CD14-positive monocyte (primary cell): ENCODE measurements around the gene PRXL2B. TPM values are rescaled to one million over a fixed set of nuclear protein-coding genes. Genes with fewer than 3 reads are reported as not detected.

Source experiments
- DNase-seq, 3 donors: peaks; one replicate each; pipeline ENCODE4 v3.0.0-alpha.2; 2011 to 2022
- H2AFZ ChIP-seq: 2 replicates; pipeline ENCODE4 v1.6.0; 2012; ENCODE audit warnings: mild to moderate bottlenecking, low read depth, low read length, inconsistent platforms; ENCODE audit not compliant: insufficient read depth, poor library complexity, severe bottlenecking
- H3K27ac ChIP-seq, 2 donors: 1 replicate in 1 of 2; 2 replicates in 1 of 2; pipeline ENCODE4 v1.5.1; 2012 to 2013; ENCODE audit warnings: low read length in 2 of 2, control low read depth in 1 of 2, inconsistent platforms in 1 of 2, low read depth in 1 of 2, mild to moderate bottlenecking in 1 of 2
- H3K27me3 ChIP-seq, 2 donors: one replicate each; pipeline versions ENCODE4 v1.6.0 to v1.6.1; 2011 to 2013; ENCODE audit warnings: low read length in 2 of 2; ENCODE audit not compliant: control insufficient read depth in 2 of 2, insufficient read depth in 2 of 2
- H3K36me3 ChIP-seq, 2 donors: replicated peaks in 1 of 2; 1 replicate in 1 of 2; 2 replicates in 1 of 2; pipeline versions ENCODE4 v1.5.1 to v1.6.1; 2012 to 2013; ENCODE audit warnings: low read length in 2 of 2, control low read depth in 1 of 2, inconsistent platforms in 1 of 2, mild to moderate bottlenecking in 1 of 2; ENCODE audit not compliant: insufficient read depth in 2 of 2, control insufficient read depth in 1 of 2
- H3K4me1 ChIP-seq, 2 donors: 1 replicate in 1 of 2; 2 replicates in 1 of 2; pipeline versions ENCODE4 v1.5.1 to v1.6.1; 2012 to 2013; ENCODE audit warnings: low read length in 2 of 2, control low read depth in 1 of 2, inconsistent platforms in 1 of 2, mild to moderate bottlenecking in 1 of 2, moderate library complexity in 1 of 2; ENCODE audit not compliant: insufficient read depth in 2 of 2, control insufficient read depth in 1 of 2
- H3K4me2 ChIP-seq: replicated peaks from 2 replicates; pipeline ENCODE3; 2012; ENCODE audit warnings: low read length, moderate library complexity, mild to moderate bottlenecking; ENCODE audit not compliant: poor library complexity, severe bottlenecking; ENCODE audit errors: extremely low read depth
- H3K4me3 ChIP-seq, 3 experiments: fragments of 200-600 bp in 1 of 3; sonication (generic) in 1 of 3; replicated peaks in 1 of 3; 1 replicate in 2 of 3; 2 replicates in 1 of 3; pipeline ENCODE4 v1.5.1; 2011 to 2013; ENCODE audit warnings: low read length in 3 of 3, mild to moderate bottlenecking in 3 of 3, control low read depth in 2 of 3, low read depth in 2 of 3, inconsistent platforms in 1 of 3, moderate library complexity in 1 of 3
- H3K79me2 ChIP-seq: 2 replicates; pipeline ENCODE4 v1.6.0; 2012; ENCODE audit warnings: mild to moderate bottlenecking, control low read depth, inconsistent platforms, low read length, moderate library complexity; ENCODE audit not compliant: insufficient read depth
- H3K9ac ChIP-seq: 2 replicates; pipeline ENCODE4 v1.6.0; 2017; ENCODE audit warnings: low read length, mild to moderate bottlenecking; ENCODE audit not compliant: insufficient read depth, poor library complexity, severe bottlenecking
- H3K9me3 ChIP-seq, 2 donors: replicated peaks in 1 of 2; 1 replicate in 1 of 2; 2 replicates in 1 of 2; pipeline versions ENCODE4 v1.5.1 to v1.6.1; 2012 to 2013; ENCODE audit warnings: low read length in 2 of 2, control low read depth in 1 of 2; ENCODE audit not compliant: control insufficient read depth in 1 of 2, insufficient read depth in 1 of 2
- H4K20me1 ChIP-seq: 2 replicates; pipeline ENCODE4 v1.6.0; 2012; ENCODE audit warnings: mild to moderate bottlenecking, low read length, control low read depth, moderate library complexity; ENCODE audit not compliant: insufficient read depth
- H3K27ac Mint-ChIP-seq, 7 donors: one replicate each; pipeline ENCODE4 v1.8.0; 2020; ENCODE audit warnings: mild to moderate bottlenecking in 7 of 7, mixed read lengths in 7 of 7, moderate library complexity in 6 of 7, inconsistent platforms in 2 of 7
- H3K27me3 Mint-ChIP-seq, 3 donors: one replicate each; pipeline ENCODE4 v1.8.0; 2021 to 2022; ENCODE audit warnings: low read depth in 3 of 3, mild to moderate bottlenecking in 3 of 3, mixed read lengths in 3 of 3, moderate library complexity in 3 of 3, inconsistent platforms in 1 of 3
- H3K36me3 Mint-ChIP-seq, 2 donors: one replicate each; pipeline ENCODE4 v1.8.0; 2020; ENCODE audit warnings: mixed read lengths in 2 of 2, inconsistent platforms in 1 of 2, mild to moderate bottlenecking in 1 of 2
- H3K4me1 Mint-ChIP-seq: one replicate; pipeline ENCODE4 v1.8.0; 2020; ENCODE audit warnings: mild to moderate bottlenecking, mixed read lengths
- H3K4me3 Mint-ChIP-seq, 2 donors: one replicate each; pipeline ENCODE4 v1.8.0; 2020; ENCODE audit warnings: mild to moderate bottlenecking in 2 of 2, mixed read lengths in 2 of 2, moderate library complexity in 1 of 2
- H3K9me3 Mint-ChIP-seq, 7 donors: one replicate each; pipeline ENCODE4 v1.8.0; 2020 to 2022; ENCODE audit warnings: mixed read lengths in 7 of 7, mild to moderate bottlenecking in 6 of 7, moderate library complexity in 6 of 7, inconsistent platforms in 2 of 7
- WGBS: methylation state at CpG from one replicate; pipeline ENCODE4 v1.1.5; 2013; ENCODE audit warnings: missing lambda C conversion rate; ENCODE audit not compliant: insufficient coverage; 5-methylcytosine and 5-hydroxymethylcytosine counted together
- intact Hi-C, 2 donors: fragments of 100-400 bp; cut with micrococcal nuclease; formaldehyde crosslinking; loops; one replicate each; pipeline versions ENCODE4 v1.15.0 to v1.15.1; 2023
- polyA plus RNA-seq, 3 donors: library from polyadenylated mRNA; depleted of rRNA in 1 of 3; unstranded in 2 of 3; stranded (reverse) in 1 of 3; fragments of 300-500 nt in 2 of 3; fragments of >200 nt in 1 of 3; fragmentation: Illumina TruSeq in 2 of 3; gene quantifications; 1 replicate in 2 of 3; 2 replicates in 1 of 3; pipeline ENCODE4 v1.2.3, GENCODE V29; 2012 to 2021
- TF ChIP-seq, protein P1 (sequence below): fragments of 200-600 bp; IDR thresholded peaks from one replicate; pipeline ENCODE4 v1.8.0; 2022; ENCODE audit warnings: antibody characterized with exemption, mild to moderate bottlenecking

Gene PRXL2B
- polyA plus RNA-seq, 3 donors = 3.6 to 8.8 (median 6.0) TPM

DNA sequence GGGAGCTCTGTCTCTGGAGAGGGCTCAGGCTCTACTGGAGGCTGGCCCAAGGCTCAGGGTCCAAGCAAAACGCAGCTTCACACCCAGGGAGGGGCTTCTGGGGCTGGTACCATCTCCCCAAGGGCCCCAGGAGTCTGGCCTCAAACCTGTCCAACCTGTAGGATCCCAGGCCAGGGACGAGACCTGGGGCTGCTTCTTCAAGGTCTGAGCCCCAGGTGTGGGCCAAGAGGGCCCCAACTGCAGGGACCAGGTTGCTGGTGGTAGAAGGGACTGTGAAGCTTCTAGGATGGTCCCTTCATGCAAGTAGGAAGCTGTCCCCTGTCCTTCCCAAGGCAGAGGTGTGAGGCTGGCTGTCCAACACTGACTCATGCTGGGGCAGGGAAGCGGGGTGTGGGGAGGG is 54.0 kb downstream of the PRXL2B start:
- Histone ChIP-seq H3K79me2 (no peaks in the 10 kb centered on the region), H3K36me3 (no peaks in the 10 kb centered on the region), H3K4me1 (peaks cover 14 to 21% of the 10 kb centered on the region in 2 donors), H3K27me3 (peaks cover 0 to 4% of the 10 kb centered on the region in 2 donors), H3K9me3 (peaks cover 12 to 24% of the 10 kb centered on the region in 2 donors), H3K9ac (no peak overlapping the region), H3K4me3 (no peak overlapping the region), H4K20me1 (no peaks in the 10 kb centered on the region), H2AFZ (no peak overlapping the region), H3K27ac (no peak overlapping the region), H3K4me2 (no peak overlapping the region)
- peaks cover 7 to 34% (median 9%) of the 10 kb centered on the region in 3 donors for H3K27me3 Mint-ChIP-seq
- 91% methylated on average over 2 of the region's 3 CpGs for WGBS
- H3K9me3 Mint-ChIP-seq = peaks cover 19 to 33% (median 26%) of the 10 kb centered on the region in 7 donors
- H3K4me3 Mint-ChIP-seq = no peak overlapping the region
- H3K36me3 Mint-ChIP-seq = no peaks in the 10 kb centered on the region
- peaks cover 8% of the 10 kb centered on the region for H3K4me1 Mint-ChIP-seq
- no peak for DNase-seq
- intact Hi-C loops = loop anchor here (5.0 kb wide), 3 partner anchors 53 to 113 kb away; partner anchors contain the start of genes PANK4 (in 2 of the 2) and PRXL2B (in 2 of the 2)
- TF ChIP-seq, protein P1, sequence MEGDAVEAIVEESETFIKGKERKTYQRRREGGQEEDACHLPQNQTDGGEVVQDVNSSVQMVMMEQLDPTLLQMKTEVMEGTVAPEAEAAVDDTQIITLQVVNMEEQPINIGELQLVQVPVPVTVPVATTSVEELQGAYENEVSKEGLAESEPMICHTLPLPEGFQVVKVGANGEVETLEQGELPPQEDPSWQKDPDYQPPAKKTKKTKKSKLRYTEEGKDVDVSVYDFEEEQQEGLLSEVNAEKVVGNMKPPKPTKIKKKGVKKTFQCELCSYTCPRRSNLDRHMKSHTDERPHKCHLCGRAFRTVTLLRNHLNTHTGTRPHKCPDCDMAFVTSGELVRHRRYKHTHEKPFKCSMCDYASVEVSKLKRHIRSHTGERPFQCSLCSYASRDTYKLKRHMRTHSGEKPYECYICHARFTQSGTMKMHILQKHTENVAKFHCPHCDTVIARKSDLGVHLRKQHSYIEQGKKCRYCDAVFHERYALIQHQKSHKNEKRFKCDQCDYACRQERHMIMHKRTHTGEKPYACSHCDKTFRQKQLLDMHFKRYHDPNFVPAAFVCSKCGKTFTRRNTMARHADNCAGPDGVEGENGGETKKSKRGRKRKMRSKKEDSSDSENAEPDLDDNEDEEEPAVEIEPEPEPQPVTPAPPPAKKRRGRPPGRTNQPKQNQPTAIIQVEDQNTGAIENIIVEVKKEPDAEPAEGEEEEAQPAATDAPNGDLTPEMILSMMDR = no peak
- no peak overlapping the region for H3K27ac Mint-ChIP-seq

Other genes with a start within 250 kb of the PRXL2B start
- 1 to 10 TPM; 1.5 to 3.0 (median 1.7) TPM for gene MORN1, start 195.2 kb upstream of the PRXL2B start, polyA plus RNA-seq
- gene RER1, start 194.9 kb upstream of the PRXL2B start, polyA plus RNA-seq = 100 to 1,000 TPM in 2 of 3 donors, 10 to 100 TPM in 1; 98.3 to 235 (median 193) TPM
- 10 to 100 TPM in 1 of 3 donors, 1 to 10 TPM in 2; 7.0 to 10.5 (median 8.2) TPM for gene PEX10, start 174.2 kb upstream of the PRXL2B start, polyA plus RNA-seq
- 1 to 10 TPM in 1 of 3 donors, not detected in 2; 1.2 TPM for gene PLCH2, start 110.5 kb upstream of the PRXL2B start, polyA plus RNA-seq
- 10 to 100 TPM; 11.9 to 30.2 (median 13.7) TPM for gene PANK4, start 60.2 kb upstream of the PRXL2B start, polyA plus RNA-seq
- gene HES5, start 56.5 kb upstream of the PRXL2B start, polyA plus RNA-seq = not detected
- 100 to 1,000 TPM in 1 of 3 donors, 10 to 100 TPM in 2; 62.1 to 512 (median 64.4) TPM for gene TNFRSF14, start 30.4 kb upstream of the PRXL2B start, polyA plus RNA-seq
- 1 to 10 TPM; 1.1 to 4.4 (median 1.9) TPM for gene MMEL1, start 46.2 kb downstream of the PRXL2B start, polyA plus RNA-seq
- gene TTC34, start 214.9 kb downstream of the PRXL2B start, polyA plus RNA-seq = under 1 TPM in 2 of 3 donors, not detected in 1; 0.03 to 1.00 TPM